Ishikawa (cell line): ENCODE results near the gene MCF2L.

Experiments
- CEBPB ChIP-seq: IDR thresholded peaks from 2 replicates; pipeline ENCODE4 v1.6.1; 2012
- CREB1 ChIP-seq: IDR thresholded peaks from 2 replicates; pipeline ENCODE4 v1.6.1; 2012; ENCODE audit warnings: low read depth
- EGR1 ChIP-seq: IDR thresholded peaks from 2 replicates; pipeline ENCODE4 v1.6.1; 2012
- EP300 ChIP-seq: IDR thresholded peaks from 2 replicates; pipeline ENCODE4 v1.6.1; 2012; ENCODE audit warnings: borderline replicate concordance
- FOXM1 ChIP-seq: IDR thresholded peaks from 2 replicates; pipeline ENCODE4 v1.6.1; 2012; ENCODE audit warnings: low read depth, borderline replicate concordance
- MAX ChIP-seq: IDR thresholded peaks from 2 replicates; pipeline ENCODE4 v1.6.1; 2012
- NFIC ChIP-seq: IDR thresholded peaks from 2 replicates; pipeline ENCODE4 v1.6.1; 2012
- RAD21 ChIP-seq: IDR thresholded peaks from 2 replicates; pipeline ENCODE4 v1.6.1; 2012; ENCODE audit warnings: low read depth
- REST ChIP-seq: IDR thresholded peaks from 2 replicates; pipeline ENCODE4 v1.6.1; 2012; ENCODE audit warnings: low read depth, mild to moderate bottlenecking
- TAF1 ChIP-seq: IDR thresholded peaks from 2 replicates; pipeline ENCODE4 v1.6.1; 2012; ENCODE audit warnings: low read depth, mild to moderate bottlenecking
- TCF12 ChIP-seq: IDR thresholded peaks from 2 replicates; pipeline ENCODE4 v1.6.1; 2012; ENCODE audit warnings: low read depth
- TEAD4 ChIP-seq: IDR thresholded peaks from 2 replicates; pipeline ENCODE4 v1.6.1; 2012
- USF1 ChIP-seq: IDR thresholded peaks from 2 replicates; pipeline ENCODE4 v1.6.1; 2012
- YY1 ChIP-seq: IDR thresholded peaks from 2 replicates; pipeline ENCODE4 v1.6.1; 2012; ENCODE audit warnings: low read depth
- ZBTB7A ChIP-seq: IDR thresholded peaks from 2 replicates; pipeline ENCODE4 v1.6.1; 2012; ENCODE audit warnings: low read depth

The MCF2L gene

GRCh38 chr13:113058988-113059850, 90.2 kb downstream of the MCF2L start:
- TF ChIP-seq NFIC = no peak
- TF ChIP-seq TCF12 = no peak
- no peak for TF ChIP-seq TEAD4
- TF ChIP-seq ZBTB7A = no peak
- no peak for TF ChIP-seq RAD21
- no peak for TF ChIP-seq USF1
- no peak for TF ChIP-seq CREB1
- TF ChIP-seq MAX = no peak

GRCh38 chr13:113059891-113060290, 90.9 kb downstream of the MCF2L start:
- TF ChIP-seq ZBTB7A = no peak
- no peak for TF ChIP-seq YY1
- no peak for TF ChIP-seq TAF1
- TF ChIP-seq NFIC = no peak
- no peak for TF ChIP-seq REST
- TF ChIP-seq RAD21 = no peak
- no peak for TF ChIP-seq TEAD4
- no peak for TF ChIP-seq FOXM1
- TF ChIP-seq USF1 = no peak
- TF ChIP-seq EGR1 = no peak
- no peak for TF ChIP-seq MAX
- TF ChIP-seq TCF12 = no peak
- no peak for TF ChIP-seq CEBPB
- TF ChIP-seq CREB1 = no peak
- TF ChIP-seq EP300 = no peak

- TF ChIP-seq REST (no peak), YY1 (no peak), FOXM1 (no peak), USF1 (no peak), CREB1 (no peak), TAF1 (no peak)
Measured at GRCh38 chr13:113060557-113061270, 91.7 kb downstream of the MCF2L start.

- TF ChIP-seq TAF1 (no peak), CEBPB (no peak), NFIC (no peak), EP300 (no peak), RAD21 (no peak), MAX (no peak), FOXM1 (no peak)
Measured at GRCh38 chr13:113061271-113061625, 92.2 kb downstream of the MCF2L start.

- TF ChIP-seq ZBTB7A (no peak), CREB1 (no peak), TAF1 (no peak), USF1 (no peak), NFIC (no peak), TEAD4 (no peak), RAD21 (no peak), TCF12 (no peak), CEBPB (no peak), EGR1 (no peak), REST (no peak), EP300 (no peak), MAX (no peak), FOXM1 (no peak), YY1 (no peak)
Measured at GRCh38 chr13:113061796-113062425, 92.9 kb downstream of the MCF2L start.
